NCI-H1436 (cell line): ENCODE results near the gene NUMB.

ENCODE experiments used
- DNase-seq: peaks from one replicate; lab custom pipeline; 2025; lab: John Stamatoyannopoulos, UW

The NUMB gene

GRCh38 chr14:73458183-73458976 lies at the start of gene NUMB:
NUMB (minus strand) TSS chr14:73458546; CDS start chr14:73355751, 102,795 bp downstream.
- peak; percentile 99 for DNase-seq

- DNase-seq, result no peak
Observed at GRCh38 chr14:73503648-73504047, 45.3 kb upstream of the NUMB start.

GRCh38 chr14:73502017-73502619 lies 43.8 kb upstream of the NUMB start:
- no peak for DNase-seq

GRCh38 chr14:73500360-73500759 lies 42.0 kb upstream of the NUMB start:
- no peak for DNase-seq

GRCh38 chr14:73494593-73494992 lies 36.2 kb upstream of the NUMB start:
- no peak for DNase-seq

GRCh38 chr14:73492670-73493069 lies 34.3 kb upstream of the NUMB start:
- DNase-seq, result no peak

- DNase-seq, result no peak
Observed at GRCh38 chr14:73492043-73492552, 33.8 kb upstream of the NUMB start.

GRCh38 chr14:73491256-73492042 lies 33.1 kb upstream of the NUMB start:
- DNase-seq, result peak; percentile 24

GRCh38 chr14:73489481-73490175 lies 31.3 kb upstream of the NUMB start:
- no peak for DNase-seq

- DNase-seq, result no peak
Observed at GRCh38 chr14:73478684-73479083, 20.3 kb upstream of the NUMB start.

GRCh38 chr14:73477618-73478266 lies 19.4 kb upstream of the NUMB start:
- no peak for DNase-seq

GRCh38 chr14:73476451-73476931 lies 18.1 kb upstream of the NUMB start:
- no peak for DNase-seq

GRCh38 chr14:73474952-73475351 lies 16.6 kb upstream of the NUMB start:
- no peak for DNase-seq

- peak; percentile 77 for DNase-seq
Observed at GRCh38 chr14:73472185-73473114, 14.1 kb upstream of the NUMB start.

- DNase-seq, result no peak
Observed at GRCh38 chr14:73471582-73472184, 13.3 kb upstream of the NUMB start.

GRCh38 chr14:73468828-73469375 lies 10.6 kb upstream of the NUMB start:
- no peak for DNase-seq

- DNase-seq, result no peak
Observed at GRCh38 chr14:73467800-73468199, 9.5 kb upstream of the NUMB start.

GRCh38 chr14:73467377-73467776 lies 9.0 kb upstream of the NUMB start:
- DNase-seq, result no peak

GRCh38 chr14:73466861-73467260 lies 8.5 kb upstream of the NUMB start:
- no peak for DNase-seq
